ENCODE measurements around the gene THSD7B.

- TF ChIP-seq EP300 (IDR thresholded peaks at IDR 0.05): no peak
- no peak for TF ChIP-seq CTCF (IDR thresholded peaks at IDR 0.05)
Measured at GRCh38 chr2:137654046-137654445, 888.7 kb downstream of the THSD7B start.
